Mesenchymal stem cell (in vitro differentiated cells and primary cell): ENCODE results near the gene PTCD2.
A peak's percentile ranks its signal among the peaks of the same experiment; 100 is the strongest.

Experiments used
- DNase-seq: peaks from one replicate; pipeline ENCODE4 v3.0.0-alpha.2; 2013
- H2AFZ ChIP-seq: one replicate; pipeline ENCODE4 v1.6.1; 2013; ENCODE audit warnings: low read depth, mild to moderate bottlenecking, control low read depth, inconsistent platforms, low read length, moderate library complexity
- H2AK5ac ChIP-seq: 2 replicates; pipeline ENCODE4 v1.6.1; 2013; ENCODE audit warnings: low read length, moderate library complexity, mild to moderate bottlenecking, inconsistent platforms; ENCODE audit not compliant: severe bottlenecking
- H2BK120ac ChIP-seq: one replicate; pipeline ENCODE4 v1.6.1; 2013; ENCODE audit warnings: low read depth, mild to moderate bottlenecking, inconsistent platforms, low read length, moderate library complexity
- H2BK12ac ChIP-seq, 2 experiments: one replicate each; pipeline ENCODE4 v1.6.1; 2013; ENCODE audit warnings: inconsistent platforms in 2 of 2, low read length in 2 of 2, mild to moderate bottlenecking in 2 of 2, moderate library complexity in 2 of 2, control low read depth in 1 of 2
- H2BK15ac ChIP-seq: one replicate; pipeline ENCODE4 v1.6.1; 2013; ENCODE audit warnings: mild to moderate bottlenecking, low read depth, inconsistent platforms; ENCODE audit not compliant: poor library complexity, severe bottlenecking
- H2BK5ac ChIP-seq: 2 replicates; pipeline ENCODE4 v1.6.1; 2013; ENCODE audit warnings: low read depth, mild to moderate bottlenecking, low read length, control low read depth, inconsistent platforms; ENCODE audit not compliant: poor library complexity, severe bottlenecking
- H3K14ac ChIP-seq, 2 experiments: one replicate each; pipeline ENCODE4 v1.6.1; 2013; ENCODE audit warnings: inconsistent platforms in 2 of 2, low read length in 2 of 2, control low read depth in 1 of 2, mild to moderate bottlenecking in 1 of 2, moderate library complexity in 1 of 2
- H3K18ac ChIP-seq, 2 experiments: one replicate each; pipeline ENCODE4 v1.6.1; 2013; ENCODE audit warnings: inconsistent platforms in 2 of 2, low read length in 2 of 2, control low read depth in 1 of 2, low read depth in 1 of 2, mild to moderate bottlenecking in 1 of 2
- H3K23ac ChIP-seq, 2 experiments: one replicate each; pipeline ENCODE4 v1.6.1; 2013; ENCODE audit warnings: inconsistent platforms in 2 of 2, low read length in 2 of 2, mild to moderate bottlenecking in 2 of 2, moderate library complexity in 2 of 2, control low read depth in 1 of 2
- H3K27ac ChIP-seq: 2 replicates; pipeline ENCODE4 v1.5.1; 2013; ENCODE audit warnings: mild to moderate bottlenecking, moderate library complexity, low read length, control low read depth, inconsistent platforms; ENCODE audit not compliant: poor library complexity, severe bottlenecking
- H3K27me3 ChIP-seq, 2 experiments: 2 replicates each; pipeline versions ENCODE4 v1.6.1 to v1.7.0; 2013; ENCODE audit warnings: low read length in 2 of 2, mild to moderate bottlenecking in 2 of 2, moderate library complexity in 2 of 2, control low read depth in 1 of 2, inconsistent platforms in 1 of 2; ENCODE audit not compliant: control insufficient read depth in 1 of 2, insufficient read depth in 1 of 2
- H3K36me3 ChIP-seq, 2 experiments: 2 replicates each; pipeline versions ENCODE4 v1.6.1 to v1.7.0; 2013; ENCODE audit warnings: low read length in 2 of 2, control low read depth in 1 of 2, inconsistent platforms in 1 of 2, low read depth in 1 of 2, mild to moderate bottlenecking in 1 of 2; ENCODE audit not compliant: insufficient read depth in 2 of 2, control insufficient read depth in 1 of 2
- H3K4ac ChIP-seq, 2 experiments: one replicate each; pipeline ENCODE4 v1.6.1; 2013; ENCODE audit warnings: inconsistent platforms in 2 of 2, low read length in 2 of 2, mild to moderate bottlenecking in 2 of 2, moderate library complexity in 2 of 2, control low read depth in 1 of 2, low read depth in 1 of 2
- H3K4me1 ChIP-seq: 2 replicates; pipeline ENCODE4 v1.6.1; 2013; ENCODE audit warnings: low read depth, low read length, control low read depth; ENCODE audit not compliant: control insufficient read depth, insufficient read depth
- H3K4me2 ChIP-seq: 2 replicates; pipeline ENCODE4 v1.6.1; 2013; ENCODE audit warnings: low read length, mild to moderate bottlenecking, inconsistent platforms; ENCODE audit not compliant: poor library complexity, severe bottlenecking
- H3K4me3 ChIP-seq, 2 experiments: 2 replicates each; pipeline versions ENCODE4 v1.5.1 to v1.7.0; 2013; ENCODE audit warnings: low read length in 2 of 2, mild to moderate bottlenecking in 2 of 2, control low read depth in 1 of 2, low read depth in 1 of 2; ENCODE audit not compliant: insufficient read depth in 1 of 2
- H3K79me1 ChIP-seq: replicated peaks from 2 replicates; pipeline ENCODE4 v1.6.1; 2013; ENCODE audit warnings: mild to moderate bottlenecking, control low read depth, low read length, inconsistent platforms; ENCODE audit not compliant: poor library complexity, severe bottlenecking
- H3K9ac ChIP-seq: 2 replicates; pipeline ENCODE4 v1.7.0; 2013; ENCODE audit warnings: mild to moderate bottlenecking, low read length, moderate library complexity
- H3K9me3 ChIP-seq: 2 replicates; pipeline ENCODE4 v1.7.0; 2013; ENCODE audit warnings: mild to moderate bottlenecking, low read length; ENCODE audit not compliant: control insufficient read depth
- H4K8ac ChIP-seq: one replicate; pipeline ENCODE4 v1.6.1; 2013; ENCODE audit warnings: inconsistent platforms, mild to moderate bottlenecking, low read length, moderate library complexity
- H4K91ac ChIP-seq: one replicate; pipeline ENCODE4 v1.6.1; 2013; ENCODE audit warnings: mild to moderate bottlenecking, low read length, inconsistent platforms
- WGBS: methylation state at CpG from one replicate; pipeline ENCODE4 v1.1.7; 2013; ENCODE audit warnings: mixed read lengths; 5-methylcytosine and 5-hydroxymethylcytosine counted together

Gene PTCD2

DNA sequence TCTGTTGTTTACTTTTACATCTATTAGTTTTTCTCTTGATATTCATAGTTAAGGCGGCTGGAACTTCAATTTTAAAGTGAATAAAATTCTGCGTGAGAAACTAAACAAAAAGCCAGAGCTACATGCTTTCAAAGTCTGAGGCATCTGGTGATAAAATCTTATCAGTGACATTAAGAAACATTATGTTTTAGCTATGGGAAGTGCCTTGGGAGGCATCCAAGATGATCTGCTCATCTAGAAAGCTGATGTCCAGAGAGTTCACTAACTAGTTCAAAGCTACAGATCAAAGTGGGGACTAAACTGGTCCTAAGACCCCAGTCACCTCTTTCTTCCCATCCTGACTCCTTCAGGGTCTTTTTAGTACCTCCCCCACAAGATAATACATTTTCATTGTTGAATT, 37.3 kb upstream of the PTCD2 start:
- H3K4ac ChIP-seq: no peak overlapping the region
- H3K18ac ChIP-seq: no peak overlapping the region
- H3K27ac ChIP-seq: no peak overlapping the region
- no peak overlapping the region for H3K4me3 ChIP-seq
- peak; percentile 60 for DNase-seq
- H3K23ac ChIP-seq: no peak overlapping the region
- H2AFZ ChIP-seq: no peak overlapping the region
- no peak overlapping the region for H2BK15ac ChIP-seq
- peaks cover 12% of the 10 kb centered on the region for H3K79me1 ChIP-seq
- H3K9ac ChIP-seq: peak overlapping the region; percentile 74
- H4K8ac ChIP-seq: no peak overlapping the region
- H2BK12ac ChIP-seq: no peak overlapping the region
- no peaks in the 10 kb centered on the region for H3K27me3 ChIP-seq
- no peaks in the 10 kb centered on the region for H3K4me1 ChIP-seq
- H3K4me2 ChIP-seq: no peak overlapping the region
- H3K36me3 ChIP-seq: peaks cover 2 to 23% of the 10 kb centered on the region in 2 experiments
- H3K9me3 ChIP-seq: no peaks in the 10 kb centered on the region
- H2BK5ac ChIP-seq: no peak overlapping the region
- H3K14ac ChIP-seq: no peak overlapping the region
- no peak overlapping the region for H2BK120ac ChIP-seq
- WGBS: 62% methylated on average over 2 of the region's 2 CpGs
- H2AK5ac ChIP-seq: no peak overlapping the region
- no peak overlapping the region for H4K91ac ChIP-seq

DNA sequence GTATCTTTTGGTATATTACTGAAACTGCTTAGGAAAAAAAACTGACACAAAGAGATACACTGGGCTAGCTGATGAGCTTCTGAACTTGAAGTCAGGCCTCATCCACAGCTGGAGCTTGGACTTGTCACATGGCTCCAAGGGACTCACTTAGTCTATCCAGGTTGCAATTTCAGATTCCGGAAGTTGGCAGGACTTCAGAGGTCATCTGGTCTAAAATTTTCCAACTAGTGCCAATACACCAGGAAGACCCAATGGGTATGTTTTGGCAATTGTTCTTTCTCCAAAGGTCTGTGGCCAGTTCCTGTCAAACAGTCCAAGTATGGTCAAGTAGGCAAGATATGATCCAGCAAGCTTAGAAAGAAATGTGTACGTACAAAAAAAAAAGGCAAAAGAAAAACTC, 36.8 kb upstream of the PTCD2 start:
- Histone ChIP-seq H2BK12ac (peak overlapping the region in 1 of 2 experiments; percentile 15), H2BK5ac (no peak overlapping the region), H3K14ac (no peak overlapping the region), H3K4me3 (no peak overlapping the region), H3K9ac (peak overlapping the region; percentile 74), H3K4me1 (no peaks in the 10 kb centered on the region), H3K23ac (no peak overlapping the region), H3K27me3 (no peaks in the 10 kb centered on the region), H2BK120ac (peak overlapping the region; percentile 61), H3K4me2 (no peak overlapping the region), H3K4ac (no peak overlapping the region), H3K79me1 (peaks cover 12% of the 10 kb centered on the region), H3K27ac (no peak overlapping the region), H3K18ac (peak overlapping the region; percentile 64 to 78), H2AK5ac (no peak overlapping the region), H2BK15ac (peak overlapping the region; percentile 12), H3K9me3 (no peaks in the 10 kb centered on the region), H3K36me3 (peaks cover 2 to 23% of the 10 kb centered on the region in 2 experiments), H2AFZ (no peak overlapping the region), H4K8ac (peak overlapping the region; percentile 7), H4K91ac (no peak overlapping the region)
- 83% methylated on average over 2 of the region's 2 CpGs for WGBS
- DNase-seq: peak; percentile 26

DNA sequence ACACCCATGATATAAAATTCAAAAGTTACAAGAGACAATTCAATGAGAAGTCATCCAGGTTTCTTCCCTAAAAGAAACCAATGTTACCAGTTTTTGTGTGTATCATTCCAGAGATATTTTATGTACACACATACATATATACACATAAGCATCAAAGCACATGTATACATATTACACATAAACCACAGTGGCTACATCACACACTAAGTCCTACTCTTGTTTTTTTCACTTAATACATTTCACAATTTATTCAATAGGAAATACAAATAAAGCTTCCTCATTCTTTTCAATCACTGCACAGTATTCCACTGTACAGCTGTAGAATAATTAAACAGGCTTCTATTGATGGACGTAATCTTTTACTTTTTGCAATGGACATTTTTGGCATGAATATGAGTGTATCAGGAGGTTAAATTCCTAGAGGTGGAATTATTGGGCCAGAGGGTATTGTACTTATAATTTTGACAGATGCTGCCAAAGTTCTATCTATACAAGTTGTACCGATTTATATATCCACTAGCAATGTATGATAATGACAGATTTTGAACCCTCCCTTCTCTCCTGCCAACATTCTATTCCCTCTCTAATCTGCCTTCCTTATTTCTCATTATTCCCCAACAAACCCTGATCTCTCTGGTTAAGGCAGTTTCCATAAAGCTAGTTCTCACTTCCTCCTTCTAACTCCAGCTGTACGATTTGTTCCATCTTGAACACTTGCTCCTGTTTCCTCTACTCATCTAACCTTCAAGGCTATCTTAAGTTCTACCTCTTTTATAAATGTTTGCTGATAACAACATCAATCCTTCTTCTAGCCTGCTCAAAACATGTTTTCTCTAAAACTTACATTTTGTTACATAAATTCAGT, 35.4 kb upstream of the PTCD2 start:
- Histone ChIP-seq H2BK15ac (no peak overlapping the region), H4K8ac (no peak overlapping the region), H2AFZ (no peak overlapping the region), H3K4me2 (no peak overlapping the region), H3K4me1 (peaks cover 1% of the 10 kb centered on the region), H3K14ac (no peak overlapping the region), H3K9me3 (no peaks in the 10 kb centered on the region), H2BK120ac (no peak overlapping the region), H2BK5ac (no peak overlapping the region), H3K9ac (no peak overlapping the region), H3K79me1 (peaks cover 20% of the 10 kb centered on the region), H3K23ac (no peak overlapping the region), H3K27me3 (no peaks in the 10 kb centered on the region), H3K18ac (no peak overlapping the region), H4K91ac (no peak overlapping the region), H3K27ac (no peak overlapping the region), H3K36me3 (peaks cover 5 to 33% of the 10 kb centered on the region in 2 experiments), H3K4me3 (no peak overlapping the region), H2BK12ac (no peak overlapping the region), H3K4ac (no peak overlapping the region), H2AK5ac (no peak overlapping the region)
- WGBS: 93% methylated on average over 3 of the region's 3 CpGs
- DNase-seq: no peak

DNA sequence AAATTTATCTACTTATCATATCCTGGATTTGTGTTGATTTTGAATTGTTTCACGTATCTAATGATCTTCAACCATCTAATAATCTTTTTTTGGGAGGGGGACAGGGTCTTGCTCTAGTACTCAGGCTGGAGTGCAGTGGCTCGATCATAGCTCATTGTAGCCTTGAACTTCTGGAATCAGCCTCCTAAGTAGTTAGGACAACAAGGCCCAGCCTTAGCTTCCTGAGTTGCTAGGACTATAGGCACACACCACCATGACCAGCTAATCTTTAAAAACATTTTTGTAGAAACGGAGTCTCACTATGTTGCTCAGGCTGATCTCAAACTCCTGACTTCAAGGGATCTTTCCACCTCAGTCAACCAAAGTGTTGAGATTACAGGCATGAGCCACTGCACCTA, 34.8 kb upstream of the PTCD2 start:
- Histone ChIP-seq H3K9ac (no peak overlapping the region), H3K79me1 (peaks cover 20% of the 10 kb centered on the region), H2AK5ac (no peak overlapping the region), H4K91ac (no peak overlapping the region), H3K9me3 (no peaks in the 10 kb centered on the region), H3K23ac (no peak overlapping the region), H2BK5ac (no peak overlapping the region), H2BK12ac (no peak overlapping the region), H3K4me3 (no peak overlapping the region), H2BK120ac (no peak overlapping the region), H3K4ac (no peak overlapping the region), H3K27me3 (no peaks in the 10 kb centered on the region), H3K4me1 (peaks cover 1% of the 10 kb centered on the region), H2AFZ (no peak overlapping the region), H2BK15ac (no peak overlapping the region), H3K18ac (no peak overlapping the region), H3K27ac (no peak overlapping the region), H3K4me2 (no peak overlapping the region), H3K14ac (no peak overlapping the region), H4K8ac (no peak overlapping the region), H3K36me3 (peaks cover 5 to 39% of the 10 kb centered on the region in 2 experiments)
- DNase-seq: no peak
- WGBS: over 99% methylated on average over 3 of the region's 3 CpGs
